NCI-H187 (cell line): ENCODE measurements around the gene SCAANT1.

Experiments
- DNase-seq, 2 experiments: peaks; one replicate each; lab custom pipeline; 2025; lab: John Stamatoyannopoulos, UW

SCAANT1 gene

GRCh38 chr3:63900459-63900858 lies 11.7 kb downstream of the SCAANT1 start:
- DNase-seq: peak in 1 of 2 experiments; percentile 3

DNA sequence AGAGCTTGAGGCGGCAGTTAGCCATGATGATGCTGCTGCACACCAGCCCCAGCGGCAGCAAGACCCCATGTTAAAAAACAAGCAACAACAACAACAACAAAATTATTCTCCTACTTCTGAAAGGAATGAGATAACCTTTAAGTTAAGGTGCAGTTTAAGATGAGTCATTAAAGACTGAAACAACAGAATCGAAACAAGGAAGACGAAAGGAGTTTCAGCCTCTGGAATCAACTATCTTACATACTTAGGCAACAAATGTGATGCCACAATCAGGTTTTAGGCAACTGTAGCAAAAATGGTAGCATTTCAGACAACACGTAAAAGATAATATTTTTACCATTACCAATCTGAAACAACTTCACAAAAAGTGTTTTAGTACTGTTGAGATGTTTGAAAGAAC lies 12.2 kb downstream of the SCAANT1 start:
- no peak for DNase-seq

- no peak for DNase-seq
Measured at GRCh38 chr3:63896332-63897030, 15.7 kb downstream of the SCAANT1 start.

- DNase-seq: no peak
Measured at GRCh38 chr3:63895422-63896189, 16.6 kb downstream of the SCAANT1 start.

DNA sequence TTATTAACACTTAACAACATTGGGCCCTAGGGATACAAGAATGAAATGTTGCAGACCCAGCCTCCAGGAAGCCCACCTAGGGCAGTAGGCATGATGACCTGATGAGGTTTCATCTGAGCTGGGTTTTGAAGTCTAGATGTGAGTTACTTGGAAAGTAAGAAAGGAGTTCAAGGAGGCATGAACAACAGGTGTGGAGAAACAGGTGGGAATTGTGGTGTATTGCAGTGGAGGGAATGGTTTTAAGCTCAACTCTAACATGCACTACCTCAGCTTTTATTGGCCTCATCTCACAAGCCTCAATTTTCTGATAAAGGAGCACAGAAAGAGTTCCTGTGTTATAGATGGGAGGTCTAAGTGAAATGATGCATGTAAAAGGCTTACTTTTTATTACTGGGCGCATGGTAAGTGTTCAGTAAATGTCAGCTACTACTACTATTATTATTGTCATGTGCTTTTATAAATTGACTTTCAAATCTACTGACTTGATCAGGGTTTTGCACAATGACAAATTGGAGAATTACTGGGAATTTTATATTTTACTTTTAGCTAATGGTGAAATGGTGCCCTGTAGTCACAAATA lies 19.3 kb downstream of the SCAANT1 start:
- DNase-seq: no peak

GRCh38 chr3:63891518-63891917 lies 20.7 kb downstream of the SCAANT1 start:
- DNase-seq: no peak

GRCh38 chr3:63886858-63887257 lies 25.3 kb downstream of the SCAANT1 start:
- no peak for DNase-seq

- DNase-seq: no peak
Measured at GRCh38 chr3:63880653-63881052, 31.5 kb downstream of the SCAANT1 start.

- no peak for DNase-seq
Measured at GRCh38 chr3:63878394-63879060, 33.7 kb downstream of the SCAANT1 start.

GRCh38 chr3:63877737-63878393 lies 34.3 kb downstream of the SCAANT1 start:
- DNase-seq: no peak

DNA sequence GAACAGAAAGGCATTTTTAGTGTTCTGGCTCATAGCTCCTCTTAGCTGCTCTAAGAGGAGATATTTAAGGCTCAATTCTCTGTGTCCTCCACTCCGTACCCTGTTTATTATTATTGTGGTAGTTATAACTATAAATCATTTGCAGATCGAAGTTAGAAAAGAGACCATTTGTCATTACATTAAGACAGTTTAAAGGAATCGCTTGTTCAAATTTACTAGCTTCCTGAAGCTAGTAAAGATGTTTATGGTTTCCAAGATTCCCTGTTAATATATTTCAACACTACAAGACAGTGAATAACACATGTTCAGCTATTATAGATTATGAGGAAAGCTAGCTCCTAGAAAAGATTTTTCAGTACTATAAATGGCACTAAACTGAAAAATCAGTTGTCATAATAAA lies 35.9 kb downstream of the SCAANT1 start:
- no peak for DNase-seq

DNA sequence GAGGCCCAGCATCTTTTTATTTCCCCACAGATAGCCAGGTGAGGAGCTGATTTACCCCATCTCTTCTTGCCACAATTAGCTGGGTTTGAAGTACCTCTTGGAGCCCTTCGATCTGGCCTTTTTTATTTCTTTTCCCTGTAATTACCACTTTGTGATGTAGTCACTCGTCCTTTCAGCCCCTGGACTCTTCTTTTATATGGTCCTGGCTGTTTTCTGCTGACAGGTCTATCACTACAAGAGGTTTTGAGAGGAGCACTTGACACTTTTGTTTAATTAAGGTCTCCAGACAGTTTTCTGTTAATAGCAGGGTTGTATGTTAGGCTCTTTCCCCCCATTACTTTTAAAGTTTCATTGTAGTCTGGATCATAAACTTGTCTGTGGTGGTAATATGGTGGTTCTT lies 36.7 kb downstream of the SCAANT1 start:
- DNase-seq: no peak

GRCh38 chr3:63874769-63875168 lies 37.4 kb downstream of the SCAANT1 start:
- no peak for DNase-seq

- no peak for DNase-seq
Measured at GRCh38 chr3:63872135-63872924, 39.9 kb downstream of the SCAANT1 start.

GRCh38 chr3:63870615-63871005 lies 41.6 kb downstream of the SCAANT1 start:
- no peak for DNase-seq

- DNase-seq: no peak
Measured at GRCh38 chr3:63869940-63870614, 42.1 kb downstream of the SCAANT1 start.

GRCh38 chr3:63867225-63867624 lies 45.0 kb downstream of the SCAANT1 start:
- no peak for DNase-seq

DNA sequence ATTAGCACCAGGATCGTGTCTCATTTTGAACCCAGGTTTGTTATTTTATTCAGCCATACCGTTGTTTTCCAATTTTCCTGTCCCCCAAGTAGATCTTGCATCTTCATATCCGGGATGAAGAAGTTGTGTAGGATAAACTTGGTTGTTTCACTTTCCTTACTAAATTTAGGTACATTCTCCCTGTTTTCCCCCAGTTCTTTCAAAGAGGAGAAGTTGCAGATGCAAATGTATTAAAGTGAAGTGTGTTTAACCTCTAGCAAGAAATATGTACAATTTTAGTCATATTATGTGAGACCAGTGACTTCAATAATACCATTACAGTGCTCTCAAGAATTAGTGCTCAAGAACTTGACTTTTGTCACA lies 47.2 kb downstream of the SCAANT1 start:
- DNase-seq: no peak

DNA sequence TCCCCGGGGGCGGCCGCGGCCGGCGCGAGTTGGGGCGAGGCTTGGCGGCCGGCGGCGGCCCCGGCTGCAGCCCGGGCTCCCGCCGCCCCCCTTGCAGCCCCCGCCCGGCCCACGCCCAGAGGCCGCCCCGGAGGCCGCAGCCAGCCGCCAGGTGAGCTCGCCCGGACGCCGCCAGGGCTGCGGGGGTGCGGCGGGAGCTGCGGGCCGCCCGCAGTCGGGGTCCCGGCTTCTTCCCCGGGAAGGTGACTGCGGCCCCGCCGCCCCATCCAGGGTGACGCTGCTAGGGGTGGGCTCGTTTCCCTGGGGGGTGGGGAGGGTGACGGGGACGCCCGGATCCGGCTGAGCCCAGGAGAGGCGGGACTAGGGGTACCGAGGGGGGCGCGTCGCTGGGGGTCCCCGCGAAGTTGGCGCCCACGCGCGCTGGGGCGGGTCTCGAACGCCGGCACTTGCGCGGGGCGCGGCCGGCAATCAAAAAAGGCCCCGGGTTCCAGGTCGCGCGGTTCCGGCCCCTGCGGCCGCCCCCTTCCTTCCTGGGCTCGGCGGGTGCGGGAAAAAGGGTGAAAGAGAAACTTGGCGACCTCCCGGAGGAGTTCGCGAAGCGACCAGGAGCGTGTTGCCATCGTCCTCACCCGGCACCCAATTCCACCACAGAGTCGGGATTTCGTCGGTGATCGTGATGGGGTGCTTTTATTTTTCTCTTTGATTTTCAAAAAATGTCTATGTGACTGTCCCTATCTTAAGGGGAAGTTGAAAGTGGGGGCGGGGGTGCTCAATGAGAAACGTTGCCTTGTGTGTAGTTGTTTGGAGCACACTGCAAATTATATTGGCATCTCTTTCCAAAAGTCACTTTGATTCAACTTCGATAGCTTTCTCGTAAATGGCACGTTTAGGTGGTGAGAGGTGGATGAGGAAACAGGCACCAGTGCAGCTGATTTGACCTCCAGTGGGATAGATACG lies 47.9 kb downstream of the SCAANT1 start:
- DNase-seq: no peak
